ENCODE results near the gene SH2D7. TPM values are rescaled to one million over a fixed set of nuclear protein-coding genes. Genes with fewer than 3 reads are reported as not detected.

The SH2D7 gene
- total and polyA plus RNA-seq, 2 donors (not counting 3 experiments of a cell fraction or from before 2014, with no cell fraction given), result not detected

- Histone ChIP-seq H4K20me1 (replicated peaks; ENCODE audit: control insufficient read depth, extremely low read depth, insufficient read depth, low read length) (no peaks in the 10 kb centered on the region), H3K9me1 (replicated peaks; ENCODE audit: control insufficient read depth, extremely low read depth, insufficient read depth, low read length) (no peaks in the 10 kb centered on the region), H3K4me2 (ENCODE audit: insufficient read depth, low read length) (no peak overlapping the region), H3K4me3 (replicated peaks in 1 of 3; ENCODE audit: insufficient read depth in 1 of 3, low read depth in 1 of 3, low read length in 3 of 3) (no peak overlapping the region), H3K9ac (replicated peaks; ENCODE audit: extremely low read depth, insufficient read depth, low read length) (no peak overlapping the region), H3K27me3 (ENCODE audit: control insufficient read depth in 2 of 2, insufficient read depth in 2 of 2, low read length in 2 of 2) (peaks cover 6 to 9% of the 10 kb centered on the region in 2 experiments), H3K9me3 (replicated peaks; ENCODE audit: control insufficient read depth, insufficient read depth, low read length) (no peaks in the 10 kb centered on the region), H2AFZ (ENCODE audit: low read depth, low read length) (no peak overlapping the region), H3K4me1 (ENCODE audit: control insufficient read depth, extremely low read depth, insufficient read depth, low read length) (no peaks in the 10 kb centered on the region), H3K27ac (ENCODE audit: insufficient read depth, low read depth, low read length) (no peak overlapping the region), H3K36me3 (ENCODE audit: control insufficient read depth in 2 of 2, extremely low read depth in 1 of 2, insufficient read depth in 2 of 2, low read length in 2 of 2) (no peaks in the 10 kb centered on the region), H3K79me2 (ENCODE audit: control insufficient read depth, insufficient read depth, low read length) (no peaks in the 10 kb centered on the region)
- FAIRE-seq, result no peak
- dilution Hi-C loops (cut with MboI; ENCODE audit: extremely low pct_ligation_motif_present, low sequenced_read_pairs), result no loop called here
- ChIA-PET POLR2A (no interaction called here), CTCF (interaction anchor here (1.2 to 2.1 kb wide), 5 partner anchors 9 to 66 kb away, joined by 3 to 7 read pairs (median 4); partner anchors contain the start of genes CIB2 and IDH3A)
- BruUV-seq (replicated peaks), result no TSS peak
- intact Hi-C loops (cut with micrococcal nuclease), result no loop called here
- TF ChIP-seq CTCF (IDR thresholded peaks at IDR 0.05; ENCODE audit: extremely low read depth in 1 of 2, insufficient read depth in 1 of 2, low read depth in 1 of 2, low read length in 2 of 2) (no peak), GATA2 (IDR thresholded peaks at IDR 0.05; ENCODE audit: insufficient read depth, insufficient read length, low read depth, low read length) (no peak), FOS (IDR thresholded peaks at IDR 0.05; ENCODE audit: borderline replicate concordance, insufficient read depth, low read length) (no peak), JUN (IDR thresholded peaks at IDR 0.05; ENCODE audit: borderline replicate concordance, insufficient read depth, insufficient read length, low read depth) (no peak), POLR2AphosphoS5 (IDR thresholded peaks at IDR 0.05; ENCODE audit: insufficient read depth, low read depth, low read length) (no peak), POLR2A (IDR thresholded peaks at IDR 0.05; ENCODE audit: low read depth, low read length) (no peak), EZH2 (IDR thresholded peaks at IDR 0.05; ENCODE audit: borderline replicate concordance, low read depth, low read length, severe bottlenecking) (no peak), MYC (IDR thresholded peaks at IDR 0.05; ENCODE audit: low read depth, low read length) (no peak)
- TF ChIP-seq, protein P1, sequence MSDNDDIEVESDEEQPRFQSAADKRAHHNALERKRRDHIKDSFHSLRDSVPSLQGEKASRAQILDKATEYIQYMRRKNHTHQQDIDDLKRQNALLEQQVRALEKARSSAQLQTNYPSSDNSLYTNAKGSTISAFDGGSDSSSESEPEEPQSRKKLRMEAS (IDR thresholded peaks at IDR 0.05; ENCODE audit: insufficient read depth, insufficient read length), result no peak
- DNase-seq (ENCODE audit: low read depth, low spot score), result no peak
Measured at GRCh38 chr15:78139578-78139977, 47.2 kb downstream of the SH2D7 start.
